ENCODE data around the gene TNS1. TPM values are rescaled to one million over a fixed set of nuclear protein-coding genes. Genes with fewer than 3 reads are reported as not detected.

TNS1 gene
- total RNA-seq, 1 experiment from 2014 or later = 0.49 TPM

GRCh38 chr2:217897091-217897715, 105.6 kb downstream of the TNS1 start:
- Histone ChIP-seq H3K36me3 (ENCODE audit: control insufficient read depth, insufficient read depth, low read length) (no peaks in the 10 kb centered on the region), H3K27ac (ENCODE audit: low read length) (no peak overlapping the region), H3K4me3 (ENCODE audit: low read depth in 2 of 2, low read length in 2 of 2) (no peak overlapping the region), H3K4me1 (ENCODE audit: control insufficient read depth, insufficient read depth, low read length) (no peaks in the 10 kb centered on the region), H3K27me3 (ENCODE audit: control insufficient read depth, insufficient read depth, low read length) (no peaks in the 10 kb centered on the region; the same call in 1 of the 2 replicates), H3K9me3 (ENCODE audit: control insufficient read depth, insufficient read depth, low read depth, low read length) (no peaks in the 10 kb centered on the region)
- ATAC-seq (no peak), DNase-seq (ENCODE audit: low read depth, low spot score) (no peak)
- TF ChIP-seq SIN3A (IDR thresholded peaks at IDR 0.05; ENCODE audit: borderline replicate concordance, insufficient read depth, low read depth, low read length) = no peak
- TF ChIP-seq POLR2AphosphoS5 (IDR thresholded peaks at IDR 0.05; ENCODE audit: low read depth, low read length) = no peak
- intact Hi-C loops (cut with micrococcal nuclease; ENCODE audit: unreplicated experiment) = loop anchor here (5.0 kb wide), 1 partner anchor 90 kb away; no protein-coding TSS in a partner anchor
- in situ Hi-C loops (cut with HindIII; ENCODE audit: low pct_unique_long_range_greater_than_20kb, low sequenced_read_pairs) = no loop called here
- ChIA-PET POLR2A (no interaction called here), CTCF (interaction anchor here (0.6 to 1.0 kb wide), 2 partner anchors 94 to 112 kb away, joined by 3 read pairs; no protein-coding TSS in a partner anchor)
- no TSS peak for BruUV-seq (replicated peaks)

DNA sequence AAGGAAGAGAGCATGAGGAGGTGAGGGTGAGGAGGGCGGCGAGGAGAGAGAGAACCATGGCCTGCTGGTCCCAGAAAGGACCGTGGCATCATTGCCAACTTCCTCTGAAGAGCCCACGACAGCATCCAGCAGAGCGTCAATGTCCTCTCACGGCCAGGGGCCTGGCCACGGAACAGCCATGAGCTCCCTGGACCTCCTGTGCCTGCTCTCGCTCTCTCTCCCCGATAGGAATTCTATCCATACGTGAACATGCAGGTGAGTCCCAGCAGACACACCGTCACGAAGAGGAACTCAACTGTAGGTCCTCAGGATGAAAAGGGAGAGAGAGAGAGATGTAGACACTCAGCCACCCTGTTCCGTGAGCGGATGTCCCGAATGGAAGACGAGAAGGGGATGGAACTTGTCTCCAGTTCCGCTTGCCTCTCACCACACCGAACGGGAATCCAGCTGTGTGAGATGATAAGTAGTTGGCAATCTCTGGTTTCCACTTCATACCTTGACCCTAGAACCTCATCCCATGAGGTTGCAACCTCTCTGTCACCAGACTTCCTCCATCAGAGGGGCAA, 107.6 kb downstream of the TNS1 start:
- Histone ChIP-seq H3K36me3 (ENCODE audit: control insufficient read depth, insufficient read depth, low read length) (no peaks in the 10 kb centered on the region), H3K27ac (ENCODE audit: low read length) (no peak overlapping the region), H3K4me1 (ENCODE audit: control insufficient read depth, insufficient read depth, low read length) (no peaks in the 10 kb centered on the region), H3K27me3 (ENCODE audit: control insufficient read depth, insufficient read depth, low read length) (no peaks in the 10 kb centered on the region; the same call in 1 of the 2 replicates), H3K9me3 (ENCODE audit: control insufficient read depth, insufficient read depth, low read depth, low read length) (no peaks in the 10 kb centered on the region), H3K4me3 (ENCODE audit: low read depth in 2 of 2, low read length in 2 of 2) (no peak overlapping the region)
- ChIA-PET POLR2A (no interaction called here), CTCF (no interaction called here)
- in situ Hi-C loops (cut with HindIII; ENCODE audit: low pct_unique_long_range_greater_than_20kb, low sequenced_read_pairs) (no loop called here), intact Hi-C loops (cut with micrococcal nuclease; ENCODE audit: unreplicated experiment) (loop anchor here (5.0 kb wide), 1 partner anchor 92 kb away; no protein-coding TSS in a partner anchor)
- DNase-seq (ENCODE audit: low read depth, low spot score) = no peak
- no TSS peak for BruUV-seq (replicated peaks)
- TF ChIP-seq POLR2AphosphoS5 (IDR thresholded peaks at IDR 0.05; ENCODE audit: low read depth, low read length) (no peak), SIN3A (IDR thresholded peaks at IDR 0.05; ENCODE audit: borderline replicate concordance, insufficient read depth, low read depth, low read length) (no peak)
- TF ChIP-seq, protein P1, sequence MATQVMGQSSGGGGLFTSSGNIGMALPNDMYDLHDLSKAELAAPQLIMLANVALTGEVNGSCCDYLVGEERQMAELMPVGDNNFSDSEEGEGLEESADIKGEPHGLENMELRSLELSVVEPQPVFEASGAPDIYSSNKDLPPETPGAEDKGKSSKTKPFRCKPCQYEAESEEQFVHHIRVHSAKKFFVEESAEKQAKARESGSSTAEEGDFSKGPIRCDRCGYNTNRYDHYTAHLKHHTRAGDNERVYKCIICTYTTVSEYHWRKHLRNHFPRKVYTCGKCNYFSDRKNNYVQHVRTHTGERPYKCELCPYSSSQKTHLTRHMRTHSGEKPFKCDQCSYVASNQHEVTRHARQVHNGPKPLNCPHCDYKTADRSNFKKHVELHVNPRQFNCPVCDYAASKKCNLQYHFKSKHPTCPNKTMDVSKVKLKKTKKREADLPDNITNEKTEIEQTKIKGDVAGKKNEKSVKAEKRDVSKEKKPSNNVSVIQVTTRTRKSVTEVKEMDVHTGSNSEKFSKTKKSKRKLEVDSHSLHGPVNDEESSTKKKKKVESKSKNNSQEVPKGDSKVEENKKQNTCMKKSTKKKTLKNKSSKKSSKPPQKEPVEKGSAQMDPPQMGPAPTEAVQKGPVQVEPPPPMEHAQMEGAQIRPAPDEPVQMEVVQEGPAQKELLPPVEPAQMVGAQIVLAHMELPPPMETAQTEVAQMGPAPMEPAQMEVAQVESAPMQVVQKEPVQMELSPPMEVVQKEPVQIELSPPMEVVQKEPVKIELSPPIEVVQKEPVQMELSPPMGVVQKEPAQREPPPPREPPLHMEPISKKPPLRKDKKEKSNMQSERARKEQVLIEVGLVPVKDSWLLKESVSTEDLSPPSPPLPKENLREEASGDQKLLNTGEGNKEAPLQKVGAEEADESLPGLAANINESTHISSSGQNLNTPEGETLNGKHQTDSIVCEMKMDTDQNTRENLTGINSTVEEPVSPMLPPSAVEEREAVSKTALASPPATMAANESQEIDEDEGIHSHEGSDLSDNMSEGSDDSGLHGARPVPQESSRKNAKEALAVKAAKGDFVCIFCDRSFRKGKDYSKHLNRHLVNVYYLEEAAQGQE (IDR thresholded peaks at IDR 0.05; ENCODE audit: insufficient read depth in 1 of 2, low read depth in 2 of 2, low read length in 1 of 2) = no peak
- TF ChIP-seq, protein P2, sequence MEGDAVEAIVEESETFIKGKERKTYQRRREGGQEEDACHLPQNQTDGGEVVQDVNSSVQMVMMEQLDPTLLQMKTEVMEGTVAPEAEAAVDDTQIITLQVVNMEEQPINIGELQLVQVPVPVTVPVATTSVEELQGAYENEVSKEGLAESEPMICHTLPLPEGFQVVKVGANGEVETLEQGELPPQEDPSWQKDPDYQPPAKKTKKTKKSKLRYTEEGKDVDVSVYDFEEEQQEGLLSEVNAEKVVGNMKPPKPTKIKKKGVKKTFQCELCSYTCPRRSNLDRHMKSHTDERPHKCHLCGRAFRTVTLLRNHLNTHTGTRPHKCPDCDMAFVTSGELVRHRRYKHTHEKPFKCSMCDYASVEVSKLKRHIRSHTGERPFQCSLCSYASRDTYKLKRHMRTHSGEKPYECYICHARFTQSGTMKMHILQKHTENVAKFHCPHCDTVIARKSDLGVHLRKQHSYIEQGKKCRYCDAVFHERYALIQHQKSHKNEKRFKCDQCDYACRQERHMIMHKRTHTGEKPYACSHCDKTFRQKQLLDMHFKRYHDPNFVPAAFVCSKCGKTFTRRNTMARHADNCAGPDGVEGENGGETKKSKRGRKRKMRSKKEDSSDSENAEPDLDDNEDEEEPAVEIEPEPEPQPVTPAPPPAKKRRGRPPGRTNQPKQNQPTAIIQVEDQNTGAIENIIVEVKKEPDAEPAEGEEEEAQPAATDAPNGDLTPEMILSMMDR (IDR thresholded peaks at IDR 0.05) = no peak
- no peak for ATAC-seq

GRCh38 chr2:217893440-217893839, 109.4 kb downstream of the TNS1 start:
- TF ChIP-seq, protein P1 (IDR thresholded peaks at IDR 0.05; ENCODE audit: insufficient read depth in 1 of 2, low read depth in 2 of 2, low read length in 1 of 2) = no peak
- TF ChIP-seq POLR2AphosphoS5 (IDR thresholded peaks at IDR 0.05; ENCODE audit: low read depth, low read length) = no peak
- TF ChIP-seq, protein P2 (IDR thresholded peaks at IDR 0.05) = no peak
- no peak for TF ChIP-seq TCF7L2 (IDR thresholded peaks at IDR 0.05; ENCODE audit: low read depth, low read length)
- no peak for TF ChIP-seq SIN3A (IDR thresholded peaks at IDR 0.05; ENCODE audit: borderline replicate concordance, insufficient read depth, low read depth, low read length)
- no peaks in the 10 kb centered on the region; the same call in 1 of the 2 replicates for H3K27me3 ChIP-seq (ENCODE audit: control insufficient read depth, insufficient read depth, low read length)
- H3K27ac ChIP-seq (ENCODE audit: low read length) = no peak overlapping the region
- in situ Hi-C loops (cut with HindIII; ENCODE audit: low pct_unique_long_range_greater_than_20kb, low sequenced_read_pairs) (no loop called here), intact Hi-C loops (cut with micrococcal nuclease; ENCODE audit: unreplicated experiment) (no loop called here)
- ATAC-seq = no peak
- CTCF ChIA-PET = no interaction called here
- POLR2A ChIA-PET = no interaction called here
- no TSS peak for BruUV-seq (replicated peaks)
- no peaks in the 10 kb centered on the region for H3K36me3 ChIP-seq (ENCODE audit: control insufficient read depth, insufficient read depth, low read length)
- H3K4me3 ChIP-seq (ENCODE audit: low read depth in 2 of 2, low read length in 2 of 2) = no peak overlapping the region
- H3K4me1 ChIP-seq (ENCODE audit: control insufficient read depth, insufficient read depth, low read length) = no peaks in the 10 kb centered on the region
- no peak for DNase-seq (ENCODE audit: low read depth, low spot score)
- no peaks in the 10 kb centered on the region for H3K9me3 ChIP-seq (ENCODE audit: control insufficient read depth, insufficient read depth, low read depth, low read length)

Measured in Panc1 (cell line).